PC-3 (cell line): Measurements from ENCODE around the gene TCP1.

Experiments
- CTCF ChIP-seq: fragments of 300-600 bp; sonication (generic); conservative IDR thresholded peaks from 2 replicates; pipeline ENCODE4 v1.5.1; 2017; ENCODE audit warnings: antibody characterized with exemption, low read depth, mild to moderate bottlenecking, low read length
- EZH2 ChIP-seq: fragments of 300-600 bp; sonication (generic); IDR thresholded peaks from one replicate; pipeline ENCODE4 v1.6.1; 2017; ENCODE audit warnings: antibody characterized with exemption, mild to moderate bottlenecking, low read length; ENCODE audit not compliant: unreplicated experiment

DNA sequence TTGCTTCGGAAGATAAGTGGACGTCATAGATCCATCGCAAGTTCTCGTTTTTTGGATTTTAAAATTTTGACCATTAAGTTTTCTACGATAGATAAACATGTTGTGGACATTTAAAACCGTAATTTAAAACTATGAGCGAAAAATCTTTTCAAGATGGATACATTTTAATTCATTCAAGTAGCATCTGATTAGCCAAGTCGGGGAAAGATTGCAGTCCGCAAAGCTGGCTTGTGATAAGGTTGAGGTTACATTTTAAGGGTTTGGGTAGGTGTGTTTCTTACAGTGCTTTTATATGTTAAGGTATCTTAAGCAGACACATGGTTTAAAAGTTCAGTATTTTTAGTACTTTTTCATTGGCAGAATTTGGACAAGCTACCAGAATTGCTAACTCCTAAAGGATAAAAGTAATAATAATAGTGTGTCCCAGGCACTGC lies 60.9 kb downstream of the TCP1 start:
- no peak for TF ChIP-seq CTCF
- no peak for TF ChIP-seq EZH2
